AG10803 (cell line): ENCODE data around the gene HEATR9.

Source experiments
- DNase-seq: peaks from one replicate; pipeline ENCODE4 v3.0.0; 2010; ENCODE audit warnings: low read depth
- H3K4me3 ChIP-seq: 2 replicates; pipeline ENCODE4 v1.5.1; 2011; ENCODE audit warnings: mild to moderate bottlenecking, low read length, control low read depth
- CTCF ChIP-seq: conservative IDR thresholded peaks from 2 replicates; pipeline ENCODE4 v1.5.1; 2011; ENCODE audit warnings: mild to moderate bottlenecking, low read length, control low read depth, inconsistent platforms

The HEATR9 gene

GRCh38 chr17:35875072-35875799, 6.5 kb upstream of the HEATR9 start:
- no peak overlapping the region for H3K4me3 ChIP-seq
- no peak for TF ChIP-seq CTCF
- no peak for DNase-seq

- H3K4me3 ChIP-seq: no peak overlapping the region
- TF ChIP-seq CTCF: no peak
- no peak for DNase-seq
Observed at GRCh38 chr17:35872196-35872980, 3.7 kb upstream of the HEATR9 start.

- no peak for DNase-seq
- no peak overlapping the region for H3K4me3 ChIP-seq
- TF ChIP-seq CTCF: no peak
Observed at GRCh38 chr17:35870906-35871819, 2.5 kb upstream of the HEATR9 start.

- no peak for DNase-seq
- no peak for TF ChIP-seq CTCF
- H3K4me3 ChIP-seq: no peak overlapping the region
Observed at GRCh38 chr17:35867574-35867973, 1.1 kb downstream of the HEATR9 start.

- DNase-seq: peak; percentile 9
- TF ChIP-seq CTCF: no peak
- no peak overlapping the region for H3K4me3 ChIP-seq
Observed at GRCh38 chr17:35866341-35866950, 2.2 kb downstream of the HEATR9 start.

GRCh38 chr17:35865412-35866340, 3.0 kb downstream of the HEATR9 start:
- peak; percentile 28 for DNase-seq
- H3K4me3 ChIP-seq: no peak overlapping the region
- TF ChIP-seq CTCF: no peak
